GF-D8 (cell line): ENCODE results near the gene TP53BP2.
A peak's percentile ranks its signal among the peaks of the same experiment; 100 is the strongest.
"Not testable (repeated sequence)": the region's sequence is repeated elsewhere in the genome, so short reads cannot be mapped to it uniquely, and the experiment has no call there.

Experiments used
- DNase-seq: peaks from one replicate; lab custom pipeline; 2025; lab: John Stamatoyannopoulos, UW

Gene TP53BP2

GRCh38 chr1:223845810-223846682 lies at the start of gene TP53BP2:
TP53BP2 (minus strand) TSS chr1:223845947; CDS start chr1:223845680, 267 bp downstream.
- DNase-seq = peak; percentile 72

- not testable (repeated sequence) for DNase-seq
Observed at GRCh38 chr1:223890494-223890893, 44.7 kb upstream of the TP53BP2 start.

- not testable (repeated sequence) for DNase-seq
Observed at GRCh38 chr1:223889319-223889718, 43.6 kb upstream of the TP53BP2 start.

- no peak for DNase-seq
Observed at GRCh38 chr1:223887747-223888418, 42.1 kb upstream of the TP53BP2 start.

GRCh38 chr1:223886516-223886921 lies 40.8 kb upstream of the TP53BP2 start:
- DNase-seq = no peak

GRCh38 chr1:223885614-223886013 lies 39.9 kb upstream of the TP53BP2 start:
- no peak for DNase-seq

GRCh38 chr1:223878598-223879325 lies 33.0 kb upstream of the TP53BP2 start:
- no peak for DNase-seq

- DNase-seq = no peak
Observed at GRCh38 chr1:223877804-223878203, 32.1 kb upstream of the TP53BP2 start.

GRCh38 chr1:223876590-223876989 lies 30.8 kb upstream of the TP53BP2 start:
- no peak for DNase-seq

- DNase-seq = no peak
Observed at GRCh38 chr1:223873044-223873443, 27.3 kb upstream of the TP53BP2 start.

GRCh38 chr1:223872308-223872901 lies 26.7 kb upstream of the TP53BP2 start:
- DNase-seq = no peak

GRCh38 chr1:223870617-223871574 lies 25.1 kb upstream of the TP53BP2 start:
- peak; percentile 71 for DNase-seq

GRCh38 chr1:223864599-223865368 lies 19.0 kb upstream of the TP53BP2 start:
- DNase-seq = not testable (repeated sequence)

- no peak for DNase-seq
Observed at GRCh38 chr1:223864084-223864483, 18.3 kb upstream of the TP53BP2 start.

- DNase-seq = no peak
Observed at GRCh38 chr1:223861904-223862303, 16.2 kb upstream of the TP53BP2 start.

- DNase-seq = no peak
Observed at GRCh38 chr1:223860051-223860622, 14.4 kb upstream of the TP53BP2 start.

- no peak for DNase-seq
Observed at GRCh38 chr1:223859058-223859457, 13.3 kb upstream of the TP53BP2 start.

- no peak for DNase-seq
Observed at GRCh38 chr1:223856386-223856785, 10.6 kb upstream of the TP53BP2 start.

- no peak for DNase-seq
Observed at GRCh38 chr1:223853748-223854147, 8.0 kb upstream of the TP53BP2 start.

- no peak for DNase-seq
Observed at GRCh38 chr1:223853275-223853674, 7.5 kb upstream of the TP53BP2 start.
